Lung (tissue), 12 donors: ENCODE measurements around the gene RIMKLB. TPM values are rescaled to one million over a fixed set of nuclear protein-coding genes. Genes with fewer than 3 reads are reported as not detected.

Experiments
- ATAC-seq: fragments of 200-7000 bp; cut with Tn5 transposase; one replicate; pipeline ENCODE4 v1.9.1; 2020; ENCODE audit warnings: moderate number of reproducible peaks; ENCODE audit not compliant: insufficient read depth, low FRiP score
- DNase-seq, 3 donors: peaks; one replicate each; pipeline ENCODE4 v3.0.0-alpha.2; 2013 to 2017
- H3K27ac ChIP-seq, 2 donors: one replicate each; pipeline ENCODE4 v1.5.1; 2013; ENCODE audit warnings: mild to moderate bottlenecking in 2 of 2, moderate library complexity in 2 of 2, control low read depth in 1 of 2, inconsistent platforms in 1 of 2, low read depth in 1 of 2, low read length in 1 of 2
- H3K27me3 ChIP-seq, 3 donors: one replicate each; pipeline ENCODE4 v1.5.1; 2013; ENCODE audit warnings: low read length in 2 of 3; ENCODE audit not compliant: control insufficient read depth in 3 of 3, insufficient read depth in 3 of 3
- H3K36me3 ChIP-seq, 4 donors: one replicate each; pipeline ENCODE4 v1.5.1; 2013; ENCODE audit warnings: low read length in 4 of 4, mild to moderate bottlenecking in 1 of 4, moderate library complexity in 1 of 4; ENCODE audit not compliant: control insufficient read depth in 4 of 4, insufficient read depth in 4 of 4
- H3K4me1 ChIP-seq, 5 donors: one replicate each; pipeline ENCODE4 v1.5.1; 2013; ENCODE audit warnings: low read length in 5 of 5, mild to moderate bottlenecking in 2 of 5, moderate library complexity in 1 of 5; ENCODE audit not compliant: control insufficient read depth in 5 of 5, insufficient read depth in 5 of 5
- H3K4me3 ChIP-seq: one replicate; pipeline ENCODE4 v1.5.1; 2013; ENCODE audit warnings: mild to moderate bottlenecking, control low read depth, moderate library complexity
- H3K9ac ChIP-seq, 2 donors: one replicate each; pipeline ENCODE4 v1.5.1; 2013; ENCODE audit warnings: low read length in 2 of 2, control low read depth in 1 of 2; ENCODE audit not compliant: insufficient read depth in 1 of 2
- H3K9me3 ChIP-seq, 4 donors: one replicate each; pipeline ENCODE4 v1.5.1; 2013; ENCODE audit warnings: low read length in 3 of 4, mild to moderate bottlenecking in 1 of 4, moderate library complexity in 1 of 4; ENCODE audit not compliant: control insufficient read depth in 4 of 4, insufficient read depth in 3 of 4
- CTCF ChIP-seq: IDR thresholded peaks from 2 replicates; pipeline ENCODE4 v1.5.1; 2012; ENCODE audit warnings: mild to moderate bottlenecking; ENCODE audit errors: control extremely low read depth, extremely low read depth
- WGBS, 2 donors: extraction: QIAGEN DNeasy Blood & Tissue Kit; methylation state at CpG; one replicate each; pipeline ENCODE4 v1.1.7; 2013; 5-methylcytosine and 5-hydroxymethylcytosine counted together
- polyA plus RNA-seq, 2 donors: library from polyadenylated mRNA; stranded (reverse); fragments of 200-250 nt; gene quantifications; one replicate each; pipeline ENCODE4 v1.2.1, GENCODE V29; 2013
- total RNA-seq, 2 donors: library from RNA; depleted of rRNA in 1 of 2; stranded (reverse); fragments of >200 nt in 1 of 2; gene quantifications; one replicate each; pipeline ENCODE4 v1.2.1, GENCODE V29; 2014 to 2021
- donor health status: control.
- donor health status: control.
- donor health status: Bipolar disorder and iron deficiency.
- donor health status: healthy.
- donor health status: DM: yes; HTN: yes; CAD: no.

Gene RIMKLB
- total and polyA plus RNA-seq, 4 donors = 19.9 to 95.1 (median 35.7) TPM

GRCh38 chr12:8828257-8829124, 130.7 kb downstream of the RIMKLB start:
- Histone ChIP-seq H3K36me3 (no peaks in the 10 kb centered on the region), H3K9ac (no peak overlapping the region), H3K4me3 (no peak overlapping the region), H3K27me3 (no peaks in the 10 kb centered on the region), H3K27ac (no peak overlapping the region), H3K4me1 (peaks cover 0 to 4% (median 0%) of the 10 kb centered on the region in 5 donors), H3K9me3 (no peaks in the 10 kb centered on the region)
- DNase-seq (no peak), ATAC-seq (no peak)
- WGBS, 2 donors = 77 to 80% methylated on average over 9 of the region's 9 CpGs
- TF ChIP-seq CTCF = no peak

- 74 to 76% methylated on average over 5 of the region's 5 CpGs for WGBS, 2 donors
- DNase-seq (no peak), ATAC-seq (no peak)
- Histone ChIP-seq H3K27ac (no peak overlapping the region), H3K36me3 (no peaks in the 10 kb centered on the region), H3K4me1 (no peaks in the 10 kb centered on the region), H3K4me3 (no peak overlapping the region), H3K27me3 (no peaks in the 10 kb centered on the region), H3K9me3 (no peaks in the 10 kb centered on the region), H3K9ac (no peak overlapping the region)
- no peak for TF ChIP-seq CTCF
These were observed 131.3 kb downstream of the RIMKLB start for GRCh38 chr12:8829125-8829518.

GRCh38 chr12:8829621-8830020, 131.8 kb downstream of the RIMKLB start:
- Histone ChIP-seq H3K36me3 (no peaks in the 10 kb centered on the region), H3K4me1 (no peaks in the 10 kb centered on the region), H3K9me3 (no peaks in the 10 kb centered on the region), H3K27ac (no peak overlapping the region), H3K4me3 (no peak overlapping the region), H3K27me3 (no peaks in the 10 kb centered on the region), H3K9ac (no peak overlapping the region)
- DNase-seq (no peak), ATAC-seq (no peak)
- WGBS, 2 donors = 90 to 94% methylated on average over 7 of the region's 7 CpGs
- TF ChIP-seq CTCF = no peak
